CD4-positive, alpha-beta T cell treated with Interleukin-10 for 1 hour (primary cell): ENCODE data around the gene PLK4.
"Not testable (repeated sequence)": the region's sequence is repeated elsewhere in the genome, so short reads cannot be mapped to it uniquely, and the experiment has no call there.

Experiments used
- DNase-seq: peaks from one replicate; pipeline ENCODE4 v3.0.0-alpha.2; 2020

Gene PLK4

DNA sequence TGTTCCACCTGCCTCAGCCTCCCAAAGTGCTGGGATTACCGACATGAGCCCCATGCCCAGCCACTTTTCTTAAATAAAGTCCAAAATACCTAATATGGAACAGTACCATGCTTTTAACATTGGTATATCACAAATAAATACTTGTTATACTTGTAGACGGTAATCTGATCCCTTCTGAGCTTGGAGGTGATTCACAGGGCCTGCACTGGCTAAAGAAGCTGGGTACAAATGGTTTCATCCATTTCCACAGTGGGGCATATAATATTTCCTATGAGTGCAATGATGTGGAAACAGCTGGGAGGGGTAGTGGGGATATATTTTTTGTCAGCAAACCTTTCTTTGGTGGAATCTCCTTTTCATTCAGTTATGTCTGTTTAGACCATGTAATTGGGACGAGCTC lies 35.8 kb downstream of the PLK4 start:
- DNase-seq: no peak

DNA sequence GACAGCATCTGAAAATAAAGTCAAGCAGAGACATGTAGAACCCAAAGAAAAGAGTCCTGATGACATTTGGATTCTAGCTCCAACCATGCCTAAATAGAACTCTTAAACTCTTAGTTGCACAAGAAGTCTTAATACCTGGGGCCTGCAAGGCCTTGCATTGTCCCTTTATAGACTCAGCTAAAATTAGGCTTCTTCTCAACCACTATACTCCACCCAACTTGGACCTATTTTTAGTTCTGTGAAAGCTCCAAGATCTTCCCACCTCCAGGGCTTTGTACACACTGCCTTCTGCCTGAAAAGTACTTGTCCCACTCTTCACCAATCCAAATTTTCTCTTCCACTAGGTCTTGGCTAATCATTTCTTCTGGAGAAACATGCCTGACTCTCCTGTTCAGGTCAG lies 36.5 kb downstream of the PLK4 start:
- no peak for DNase-seq

DNA sequence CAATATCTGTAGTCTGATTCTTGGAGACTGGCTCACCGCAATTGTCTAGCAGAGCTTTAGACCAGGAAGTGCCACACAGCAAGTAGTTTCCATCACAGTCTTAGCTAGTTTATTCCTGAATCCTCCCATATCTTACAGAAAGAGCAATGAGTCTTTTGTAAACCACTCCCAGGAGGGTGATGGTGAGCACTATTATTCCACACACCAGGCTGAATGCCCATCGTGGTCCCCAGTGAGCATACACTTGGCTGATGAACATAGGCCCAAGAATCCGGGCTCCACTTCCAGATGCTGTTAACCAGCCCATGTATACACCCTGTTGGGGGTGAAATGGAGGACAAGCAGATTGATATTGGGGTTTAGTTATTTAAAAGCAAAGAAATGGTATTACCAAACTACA lies 39.8 kb downstream of the PLK4 start:
- DNase-seq: no peak

DNA sequence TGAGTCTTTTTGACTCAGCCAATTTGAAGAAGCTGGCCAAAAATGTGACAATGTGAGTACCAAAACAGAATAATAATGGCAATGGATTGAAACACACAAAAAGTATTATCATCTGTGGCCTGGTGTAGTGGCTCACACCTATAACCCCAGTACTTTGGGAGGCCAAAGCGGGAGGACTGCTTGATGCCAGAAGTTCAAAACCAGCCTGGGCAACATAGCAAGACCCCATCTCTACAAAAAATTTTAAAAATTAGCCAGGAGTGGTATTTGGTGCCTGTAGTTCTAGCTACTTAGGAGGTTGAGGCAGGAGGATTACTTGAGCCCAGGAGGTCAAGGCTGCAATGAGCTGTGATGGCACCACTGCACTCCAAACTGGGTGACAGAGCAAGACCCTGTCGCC lies 41.5 kb downstream of the PLK4 start:
- DNase-seq: no peak

DNA sequence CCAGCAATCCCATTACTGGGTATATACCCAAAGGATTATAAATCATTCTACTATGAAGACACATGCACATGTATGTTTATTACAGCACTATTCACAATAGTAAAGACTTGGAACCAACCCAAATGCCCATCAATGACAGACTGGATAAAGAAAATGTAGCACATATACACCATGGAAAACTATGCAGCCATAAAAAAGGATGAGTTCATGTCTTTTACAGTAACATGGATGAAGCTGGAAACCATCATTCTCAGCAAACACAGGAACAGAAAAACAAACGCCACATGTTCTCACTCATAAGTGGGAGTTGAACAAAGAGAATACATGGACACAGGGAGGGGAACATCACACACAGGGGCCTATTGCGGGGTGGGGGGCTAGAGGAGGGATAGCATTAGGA lies 45.0 kb downstream of the PLK4 start:
- DNase-seq: not testable (repeated sequence)

DNA sequence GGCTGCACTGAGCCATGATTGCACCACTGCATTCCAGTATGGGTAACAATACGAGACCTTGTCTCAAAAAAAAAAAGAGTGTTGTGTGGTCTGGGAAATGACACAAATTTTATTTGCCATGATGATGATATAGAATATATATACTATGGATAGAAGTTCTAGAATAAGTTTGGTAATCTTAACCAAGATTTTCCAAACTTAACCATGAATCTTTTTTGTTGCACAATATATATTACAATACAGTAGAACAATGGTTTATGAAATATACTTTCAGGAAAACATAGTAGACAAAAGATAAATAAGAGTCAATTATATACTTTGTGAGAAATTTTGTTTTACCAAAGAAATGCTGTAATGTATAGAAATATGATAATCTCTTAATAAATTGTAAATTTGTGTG lies 49.5 kb downstream of the PLK4 start:
- DNase-seq: no peak

DNA sequence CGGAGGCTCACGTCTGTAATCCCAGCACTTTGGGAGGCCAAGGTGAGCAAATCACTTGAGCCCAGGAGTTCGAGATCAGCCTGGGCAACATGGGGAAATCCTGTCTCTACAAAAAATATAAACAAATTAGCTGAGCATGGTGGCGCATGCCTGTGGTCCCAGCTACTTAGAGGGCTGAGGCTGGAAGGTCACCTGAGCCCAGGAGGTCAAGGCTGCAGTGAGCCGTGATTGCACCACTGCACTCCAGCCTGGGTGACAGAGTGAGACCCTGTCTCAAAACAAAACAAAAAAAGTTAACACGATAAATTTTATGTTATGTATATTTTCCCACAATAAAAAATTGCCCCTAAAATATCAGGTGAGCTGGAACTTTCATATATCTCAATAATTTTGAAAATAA lies 51.1 kb downstream of the PLK4 start:
- not testable (repeated sequence) for DNase-seq

DNA sequence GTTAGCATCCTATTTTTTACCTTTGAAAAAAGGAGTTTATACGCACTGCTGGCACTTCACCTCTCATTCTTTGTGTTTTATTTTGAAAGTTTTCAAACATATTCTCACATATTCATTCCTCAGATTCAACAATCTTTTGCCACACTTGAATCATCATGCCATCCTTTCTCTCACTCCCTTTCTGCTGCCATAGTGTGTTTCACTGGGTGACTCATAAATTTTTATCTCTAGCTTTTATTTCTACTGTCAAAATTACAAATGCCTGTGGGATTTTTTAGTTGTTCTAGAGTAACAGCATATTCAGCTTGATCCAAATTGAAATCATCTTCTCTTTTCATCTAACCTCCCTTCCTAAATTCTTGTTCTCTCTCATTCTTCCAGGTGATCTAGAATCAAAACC lies 56.3 kb downstream of the PLK4 start:
- DNase-seq: no peak
